Neural cell (in vitro differentiated cells): ENCODE data around the gene BAD. TPM values are rescaled to one million over a fixed set of nuclear protein-coding genes. Genes with fewer than 3 reads are reported as not detected.

Experiments used
- H2AFZ ChIP-seq: fragments of 200-600, 300-800 bp; sonication (generic), shearing (Covaris generic); 2 replicates; pipeline ENCODE4 v1.6.0; 2014; ENCODE audit warnings: low read depth, mild to moderate bottlenecking, antibody characterized with exemption, low read length, moderate library complexity
- H3F3A ChIP-seq: fragments of 200-600 bp; shearing (Covaris generic); 2 replicates; pipeline ENCODE4 v1.6.1; 2016; ENCODE audit warnings: mild to moderate bottlenecking, moderate library complexity, mixed read lengths, antibody characterized with exemption, low read length; ENCODE audit not compliant: insufficient read depth, poor library complexity, severe bottlenecking
- H3K27ac ChIP-seq: fragments of 200-600, 300-800 bp; sonication (generic), shearing (Covaris generic); 2 replicates; pipeline ENCODE4 v1.5.1; 2014; ENCODE audit warnings: mild to moderate bottlenecking, low read length, moderate library complexity
- H3K27me3 ChIP-seq: fragments of 300-800, 200-600 bp; sonication (generic), shearing (Covaris generic); 2 replicates; pipeline ENCODE4 v1.6.0; 2014; ENCODE audit warnings: mild to moderate bottlenecking, low read depth, low read length, moderate library complexity; ENCODE audit not compliant: insufficient read depth
- H3K36me3 ChIP-seq: fragments of 300-800, 200-600 bp; sonication (generic), shearing (Covaris generic); 2 replicates; pipeline ENCODE4 v1.5.1; 2014; ENCODE audit warnings: mild to moderate bottlenecking, antibody characterized with exemption, low read length, moderate library complexity; ENCODE audit not compliant: insufficient read depth
- H3K4me2 ChIP-seq: fragments of 300-800, 200-600 bp; sonication (generic), shearing (Covaris generic); 2 replicates; pipeline ENCODE4 v1.6.0; 2014; ENCODE audit warnings: mild to moderate bottlenecking, low read length
- H3K4me3 ChIP-seq: fragments of 300-800, 200-600 bp; sonication (generic), shearing (Covaris generic); 2 replicates; pipeline ENCODE4 v1.5.1; 2014; ENCODE audit warnings: mild to moderate bottlenecking, low read length, moderate library complexity
- H3K79me2 ChIP-seq: fragments of 200-600 bp; shearing (Covaris generic); replicated peaks from 2 replicates; pipeline ENCODE4 v1.6.0; 2014; ENCODE audit warnings: mild to moderate bottlenecking, low read length, moderate library complexity; ENCODE audit not compliant: insufficient read depth
- H3K9ac ChIP-seq: fragments of 300-800, 200-600 bp; sonication (generic), shearing (Covaris generic); 2 replicates; pipeline ENCODE4 v1.6.1; 2016; ENCODE audit warnings: mild to moderate bottlenecking, low read length, mixed read lengths
- H3K9me2 ChIP-seq: fragments of 200-600 bp; shearing (Covaris generic); 2 replicates; pipeline ENCODE4 v1.6.1; 2016; ENCODE audit warnings: mild to moderate bottlenecking, low read length, mixed read lengths; ENCODE audit not compliant: insufficient read depth
- H3K9me3 ChIP-seq: fragments of 200-600, 300-800 bp; sonication (generic), shearing (Covaris generic); 2 replicates; pipeline ENCODE4 v1.6.1; 2016; ENCODE audit warnings: mild to moderate bottlenecking, mixed run types, low read length, moderate library complexity, mixed read lengths
- H4K20me1 ChIP-seq: fragments of 200-600 bp; shearing (Covaris generic); 2 replicates; pipeline ENCODE4 v1.6.1; 2016; ENCODE audit warnings: mild to moderate bottlenecking, mixed run types; ENCODE audit not compliant: insufficient read depth
- CTCF ChIP-seq: fragments of 450-650 bp; IDR thresholded peaks from 2 replicates; pipeline ENCODE4 v1.5.1; 2014; ENCODE audit warnings: antibody characterized with exemption, mild to moderate bottlenecking, moderate library complexity; ENCODE audit not compliant: poor library complexity, severe bottlenecking
- EP300 ChIP-seq: fragments of 450-650 bp; conservative IDR thresholded peaks from 2 replicates; pipeline ENCODE4 v1.6.1; 2014; ENCODE audit warnings: antibody characterized with exemption, mild to moderate bottlenecking, moderate library complexity; ENCODE audit not compliant: poor library complexity, severe bottlenecking
- EZH2 ChIP-seq: fragments of 200-600, 300-800 bp; shearing (Covaris generic), sonication (generic); IDR thresholded peaks from 2 replicates; pipeline ENCODE4 v1.6.1; 2014; ENCODE audit warnings: antibody characterized with exemption, low read length, borderline replicate concordance, mild to moderate bottlenecking; ENCODE audit not compliant: insufficient read depth, poor library complexity, severe bottlenecking
- MXI1 ChIP-seq: fragments of 450-650 bp; conservative IDR thresholded peaks from 2 replicates; pipeline ENCODE4 v1.6.1; 2014; ENCODE audit warnings: antibody characterized with exemption, mild to moderate bottlenecking; ENCODE audit not compliant: poor library complexity, severe bottlenecking
- POLR2AphosphoS5 ChIP-seq: IDR thresholded peaks from 2 replicates; pipeline ENCODE4 v1.6.1; 2012
- RAD21 ChIP-seq: fragments of 450-650 bp; conservative IDR thresholded peaks from 2 replicates; pipeline ENCODE4 v1.6.1; 2014; ENCODE audit warnings: antibody characterized with exemption, mild to moderate bottlenecking, moderate library complexity
- REST ChIP-seq: IDR thresholded peaks from 2 replicates; pipeline ENCODE4 v1.6.1; 2012; ENCODE audit warnings: borderline replicate concordance
- SMC3 ChIP-seq: fragments of 450-650 bp; conservative IDR thresholded peaks from 2 replicates; pipeline ENCODE4 v1.6.1; 2014; ENCODE audit warnings: antibody characterized with exemption, mild to moderate bottlenecking, moderate library complexity; ENCODE audit not compliant: poor library complexity
- TAF1 ChIP-seq: IDR thresholded peaks from 2 replicates; pipeline ENCODE4 v1.6.1; 2012; ENCODE audit warnings: low read depth
- polyA plus RNA-seq: library from polyadenylated mRNA; depleted of rRNA; stranded (reverse); fragments of >200 nt; gene quantifications from 2 replicates; pipeline ENCODE4 v1.2.3, GENCODE V29; 2014

The BAD gene
- polyA plus RNA-seq, 1 donor from 2014 or later = 219 TPM

- H4K20me1 ChIP-seq = no peaks in the 10 kb centered on the region
- no peaks in the 10 kb centered on the region for H3K9me3 ChIP-seq
- H3K27ac ChIP-seq = peak overlapping the region; percentile 98
- no peaks in the 10 kb centered on the region for H3K36me3 ChIP-seq
- no peak for TF ChIP-seq CTCF
- no peak for TF ChIP-seq MXI1
- no peak for TF ChIP-seq RAD21
- no peak for TF ChIP-seq TAF1
- TF ChIP-seq SMC3 = no peak
- no peak for TF ChIP-seq REST
- TF ChIP-seq EZH2 = no peak
- TF ChIP-seq EP300 = no peak
- TF ChIP-seq POLR2AphosphoS5 = no peak
- H3K4me2 ChIP-seq = peak overlapping the region; percentile 78
- peak overlapping the region; percentile 99 for H3K4me3 ChIP-seq
- H3K9ac ChIP-seq = peak overlapping the region; percentile 99
- H3K9me2 ChIP-seq = no peaks in the 10 kb centered on the region
- H3K27me3 ChIP-seq = no peaks in the 10 kb centered on the region
- H2AFZ ChIP-seq = no peak overlapping the region
- no peaks in the 10 kb centered on the region for H3F3A ChIP-seq
- peaks cover 13% of the 10 kb centered on the region for H3K79me2 ChIP-seq
These were observed 34.6 kb upstream of the BAD start for GRCh38 chr11:64318766-64319761.

- Histone ChIP-seq H4K20me1 (no peaks in the 10 kb centered on the region), H3K9me3 (no peaks in the 10 kb centered on the region), H3K79me2 (peaks cover 13% of the 10 kb centered on the region), H3K27me3 (no peaks in the 10 kb centered on the region), H3K9ac (peak within 1 kb of the TSS; percentile 99), H3K4me2 (peak within 1 kb of the TSS; percentile 79), H3K4me3 (peak within 1 kb of the TSS; percentile 99), H3K27ac (peak within 1 kb of the TSS; percentile 98), H3K36me3 (no peaks in the 10 kb centered on the region), H3K9me2 (no peaks in the 10 kb centered on the region), H3F3A (no peaks in the 10 kb centered on the region), H2AFZ (peak within 1 kb of the TSS; percentile 65)
- peak; percentile 95 for TF ChIP-seq POLR2AphosphoS5
- peak; percentile 50 for TF ChIP-seq TAF1
- TF ChIP-seq EP300 = no peak
- TF ChIP-seq RAD21 = peak; percentile 82
- peak; percentile 75 for TF ChIP-seq SMC3
- no peak for TF ChIP-seq EZH2
- peak; percentile 47 for TF ChIP-seq REST
- TF ChIP-seq CTCF = peak; percentile 82
- TF ChIP-seq MXI1 = peak; percentile 39
These were observed 33.7 kb upstream of the BAD start, which contains the start of gene PRDX5 for GRCh38 chr11:64317961-64318765. TSS of gene PRDX5 (plus strand) at chr11:64318121. CDS start at chr11:64318216, 95 bp downstream.
